Right ventricle myocardium superior (tissue), 1 donor: ENCODE data around the gene FRY. TPM values are rescaled to one million over a fixed set of nuclear protein-coding genes. Genes with fewer than 3 reads are reported as not detected.
"Not testable (repeated sequence)": the region's sequence is repeated elsewhere in the genome, so short reads cannot be mapped to it uniquely, and the experiment has no call there.

Experiments
- ATAC-seq: fragments of 200-7000 bp; cut with Tn5 transposase; one replicate; pipeline ENCODE4 v1.9.1; 2020; ENCODE audit warnings: mild to moderate bottlenecking; ENCODE audit not compliant: poor library complexity
- DNase-seq: peaks from one replicate; pipeline ENCODE4 v3.0.0-alpha.2; 2020
- intact Hi-C: fragments of 100-400 bp; cut with DNase I; formaldehyde crosslinking; loops from one replicate; pipeline ENCODE4 v1.11.2; 2022
- long read RNA-seq: library from polyadenylated mRNA; unstranded; transcript quantifications from one replicate; pipeline ENCODE4 v2.0.0, GENCODE V29; 2021
- total RNA-seq: library from RNA; stranded (reverse); fragmentation: NEBNext Ultra II Directional; extraction: Animal tissue kit (Norgen Biotek cat#: 25700); gene quantifications from one replicate; pipeline ENCODE4 v1.2.1, GENCODE V29; 2021
- donor health status: DM: no; HTN: yes; CAD: no; lungs with severe emphysema.

The FRY gene
- 137 TPM for total RNA-seq
- long read RNA-seq, partial matches to known transcripts: 43 of 54 reads
- long read RNA-seq, other reads (novel, unspliced or antisense): 10 of 54 reads

- intact Hi-C loops: no loop called here
Measured at GRCh38 chr13:32031025-32031814, at the start of gene FRY. FRY (plus strand) TSS chr13:32031774; CDS start chr13:32031796, 22 bp downstream.

GRCh38 chr13:31982124-31982523 is 49.5 kb upstream of the FRY start:
- intact Hi-C loops: no loop called here
- DNase-seq: no peak
- ATAC-seq: no peak

More at GRCh38 chr13:32031025-32031814, at the start of gene FRY:
- ATAC-seq (peak; percentile 87), DNase-seq (peak; percentile 80)

- intact Hi-C loops: no loop called here
- peak; percentile 74 for ATAC-seq
- peak; percentile 78 for DNase-seq
Measured at GRCh38 chr13:31982540-31982939, 49.0 kb upstream of the FRY start.

GRCh38 chr13:31983696-31984095 is 47.9 kb upstream of the FRY start:
- intact Hi-C loops, DNase-seq, ATAC-seq: not testable (repeated sequence)

GRCh38 chr13:31984388-31984787 is 47.2 kb upstream of the FRY start:
- DNase-seq, intact Hi-C loops, ATAC-seq: not testable (repeated sequence)

GRCh38 chr13:31986676-31987470 is 44.7 kb upstream of the FRY start:
- ATAC-seq: no peak
- intact Hi-C loops: no loop called here

GRCh38 chr13:31987535-31988170 is 43.9 kb upstream of the FRY start:
- no peak for ATAC-seq
- intact Hi-C loops: no loop called here

More at GRCh38 chr13:31986676-31987470, 44.7 kb upstream of the FRY start:
- no peak for DNase-seq

GRCh38 chr13:31994367-31994766 is 37.2 kb upstream of the FRY start:
- intact Hi-C loops, ATAC-seq, DNase-seq: not testable (repeated sequence)

More at GRCh38 chr13:31987535-31988170, 43.9 kb upstream of the FRY start:
- DNase-seq: no peak

GRCh38 chr13:31996601-31997000 is 35.0 kb upstream of the FRY start:
- intact Hi-C loops: no loop called here
- ATAC-seq: no peak
- no peak for DNase-seq

- ATAC-seq (no peak), DNase-seq (no peak)
- intact Hi-C loops: no loop called here
Measured at GRCh38 chr13:31997641-31998040, 33.9 kb upstream of the FRY start.

- ATAC-seq: no peak
- DNase-seq: no peak
- intact Hi-C loops: no loop called here
Measured at GRCh38 chr13:31998131-31998530, 33.4 kb upstream of the FRY start.

GRCh38 chr13:32000754-32001153 is 30.8 kb upstream of the FRY start:
- ATAC-seq: peak; percentile 50
- DNase-seq, intact Hi-C loops: not testable (repeated sequence)

GRCh38 chr13:32001154-32001768 is 30.3 kb upstream of the FRY start:
- intact Hi-C loops: no loop called here
- DNase-seq (peak; percentile 67), ATAC-seq (peak; percentile 89)

GRCh38 chr13:32001769-32002168 is 29.8 kb upstream of the FRY start:
- DNase-seq (no peak), ATAC-seq (peak; percentile 62)
- intact Hi-C loops: no loop called here

- no peak for ATAC-seq
- intact Hi-C loops: no loop called here
Measured at GRCh38 chr13:32002873-32003272, 28.7 kb upstream of the FRY start.

GRCh38 chr13:32007494-32007893 is 24.1 kb upstream of the FRY start:
- intact Hi-C loops: no loop called here
- no peak for ATAC-seq

More at GRCh38 chr13:32002873-32003272, 28.7 kb upstream of the FRY start:
- no peak for DNase-seq

GRCh38 chr13:32008518-32009175 is 22.9 kb upstream of the FRY start:
- ATAC-seq (no peak), DNase-seq (no peak)
- intact Hi-C loops: no loop called here

More at GRCh38 chr13:32007494-32007893, 24.1 kb upstream of the FRY start:
- DNase-seq: no peak

GRCh38 chr13:32009362-32009761 is 22.2 kb upstream of the FRY start:
- ATAC-seq: peak; percentile 53
- no peak for DNase-seq
- intact Hi-C loops: no loop called here
